Stimulated activated effector memory CD8-positive, alpha-beta T cell treated with anti-CD3 and anti-CD28 coated beads, Interleukin-12 subunit alpha, Interleukin-12 subunit beta, amount 100 ng/mL, for 72 hours (primary cell): ENCODE measurements around the gene WDR7.

Experiments used
- ATAC-seq: fragments of 150-1000 bp; cut with Tn5 transposase; 2 replicates; pipeline ENCODE4 v1.10.0; 2021
- DNase-seq, 2 donors: peaks; one replicate each; pipeline ENCODE4 v3.0.0; 2021 to 2022; ENCODE audit warnings: low spot score in 2 of 2
- H3K27ac Mint-ChIP-seq: one replicate; pipeline ENCODE4 v1.8.0; 2022; ENCODE audit warnings: mild to moderate bottlenecking, mixed read lengths
- H3K36me3 Mint-ChIP-seq: one replicate; pipeline ENCODE4 v1.8.0; 2022; ENCODE audit warnings: mild to moderate bottlenecking, mixed read lengths
- H3K4me1 Mint-ChIP-seq: one replicate; pipeline ENCODE4 v1.8.0; 2022; ENCODE audit warnings: mixed read lengths
- H3K4me3 Mint-ChIP-seq: one replicate; pipeline ENCODE4 v1.8.0; 2022; ENCODE audit warnings: mild to moderate bottlenecking, mixed read lengths
- H3K9me3 Mint-ChIP-seq: one replicate; pipeline ENCODE4 v1.8.0; 2022; ENCODE audit warnings: mixed read lengths

The WDR7 gene

DNA sequence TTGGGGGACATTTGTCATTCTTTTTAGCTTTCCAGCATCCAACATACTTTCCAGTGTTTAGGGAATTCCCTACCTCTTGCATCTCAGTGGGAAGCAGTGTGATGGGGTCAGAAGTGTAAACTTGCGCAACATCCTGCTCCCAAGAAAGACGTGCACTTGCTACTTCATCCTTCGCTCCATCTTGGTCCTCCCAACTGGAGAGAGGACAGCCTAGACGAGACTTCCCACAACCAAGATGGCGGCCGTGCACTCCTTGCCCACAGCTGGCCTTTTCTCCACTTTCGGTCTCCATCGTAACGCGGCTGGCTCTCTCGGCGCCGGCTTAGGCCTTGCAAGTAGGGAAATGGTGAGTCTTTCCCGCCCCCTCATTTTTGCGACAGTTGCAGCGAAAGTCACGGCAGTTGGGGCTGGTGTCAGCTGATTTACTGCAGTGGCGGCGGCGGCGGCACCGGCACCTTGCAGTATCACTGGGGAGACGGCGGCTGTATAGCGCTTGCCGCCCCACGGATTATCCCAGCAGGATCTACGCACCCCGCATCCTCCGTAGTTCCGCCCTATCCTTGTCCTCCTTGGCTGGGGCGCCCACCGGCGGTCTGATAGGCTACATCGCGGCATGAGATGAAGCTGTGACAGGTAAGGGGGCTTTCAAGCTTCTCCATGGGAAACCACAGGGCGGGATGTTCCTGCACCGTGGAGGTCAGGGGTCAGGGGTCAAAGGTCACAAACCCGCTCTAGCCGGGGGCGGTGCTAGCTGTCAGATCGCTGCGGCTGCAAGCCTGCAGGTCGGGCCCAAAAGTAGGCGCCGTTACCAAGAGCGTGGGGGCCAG, at the start of gene WDR7:
TSS of gene WDR7 (plus strand) at position 416 of the 827 bp plus-strand sequence. CDS start 21,157 bp downstream, outside the sequence.
- H3K4me1 Mint-ChIP-seq: peaks cover 72% of the 10 kb centered on the region
- peaks cover 18% of the 10 kb centered on the region for H3K36me3 Mint-ChIP-seq
- DNase-seq (peak; percentile 79 to 95), ATAC-seq (peak; percentile 91)
- H3K27ac Mint-ChIP-seq: peak within 1 kb of the TSS; percentile 98
- H3K9me3 Mint-ChIP-seq: peaks cover 5% of the 10 kb centered on the region
- H3K4me3 Mint-ChIP-seq: peak within 1 kb of the TSS; percentile 88

DNA sequence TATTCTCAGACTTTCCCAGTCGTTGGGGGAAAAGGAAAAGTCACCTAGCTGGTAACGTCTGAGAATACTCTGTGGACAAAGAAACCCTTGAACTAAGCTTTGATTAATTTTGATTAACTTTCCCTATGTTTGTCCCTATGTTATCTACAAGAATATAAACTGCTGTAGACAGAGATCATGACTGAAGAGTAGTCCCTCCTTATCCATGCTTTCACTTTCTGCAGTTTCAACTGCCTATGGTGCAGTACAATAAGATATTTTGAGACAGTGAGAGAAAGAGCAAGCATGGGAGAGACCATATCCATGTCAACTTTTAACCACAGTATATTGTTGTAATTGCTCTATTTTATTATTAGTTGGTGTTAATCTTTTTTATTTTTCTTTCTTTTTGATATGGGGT, 44.5 kb upstream of the WDR7 start:
- H3K27ac Mint-ChIP-seq: no peak overlapping the region
- no peak overlapping the region for H3K4me3 Mint-ChIP-seq
- H3K9me3 Mint-ChIP-seq: no peaks in the 10 kb centered on the region
- H3K4me1 Mint-ChIP-seq: no peaks in the 10 kb centered on the region
- peaks cover 100% of the 10 kb centered on the region for H3K36me3 Mint-ChIP-seq
- ATAC-seq (no peak), DNase-seq (no peak)

DNA sequence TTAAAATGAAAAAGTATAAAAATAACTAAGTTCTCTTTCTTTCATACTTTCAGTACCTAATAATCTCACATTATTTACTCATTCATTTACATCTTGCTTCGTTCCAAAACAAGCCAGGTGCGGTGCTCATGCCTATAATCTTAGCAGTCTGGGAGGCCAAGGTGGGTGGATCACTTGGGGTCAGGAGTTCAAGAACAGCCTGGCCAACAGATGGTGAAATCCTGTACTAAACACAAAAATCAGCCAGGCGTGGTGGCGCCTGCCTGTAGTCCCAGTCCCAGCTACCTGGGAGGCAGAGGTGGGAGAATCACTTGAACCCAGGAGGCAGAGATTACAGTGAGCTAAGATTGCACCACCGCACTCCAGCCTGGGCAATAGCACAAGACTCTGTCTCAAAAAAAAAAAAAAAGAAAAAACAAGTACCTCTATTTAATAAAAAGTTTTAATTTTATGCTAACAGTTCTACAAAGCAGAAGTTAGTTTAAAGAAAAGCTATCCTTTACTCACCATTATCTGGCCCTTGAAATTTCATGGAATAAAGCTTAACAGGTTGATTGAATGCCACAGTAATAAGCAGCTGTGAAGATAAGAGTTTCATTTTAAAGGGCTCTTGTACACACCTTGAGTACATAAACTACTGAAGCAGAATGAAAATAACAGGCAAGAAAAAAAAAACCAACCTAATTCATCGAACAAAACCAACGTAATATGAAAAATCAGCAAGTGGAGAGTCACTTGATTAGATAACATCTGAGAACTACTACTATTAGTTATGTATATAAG, 35.2 kb upstream of the WDR7 start:
- ATAC-seq (no peak), DNase-seq (no peak)
- peaks cover 100% of the 10 kb centered on the region for H3K36me3 Mint-ChIP-seq
- H3K4me1 Mint-ChIP-seq: peaks cover 6% of the 10 kb centered on the region
- H3K4me3 Mint-ChIP-seq: no peak overlapping the region
- no peak overlapping the region for H3K27ac Mint-ChIP-seq
- no peaks in the 10 kb centered on the region for H3K9me3 Mint-ChIP-seq

DNA sequence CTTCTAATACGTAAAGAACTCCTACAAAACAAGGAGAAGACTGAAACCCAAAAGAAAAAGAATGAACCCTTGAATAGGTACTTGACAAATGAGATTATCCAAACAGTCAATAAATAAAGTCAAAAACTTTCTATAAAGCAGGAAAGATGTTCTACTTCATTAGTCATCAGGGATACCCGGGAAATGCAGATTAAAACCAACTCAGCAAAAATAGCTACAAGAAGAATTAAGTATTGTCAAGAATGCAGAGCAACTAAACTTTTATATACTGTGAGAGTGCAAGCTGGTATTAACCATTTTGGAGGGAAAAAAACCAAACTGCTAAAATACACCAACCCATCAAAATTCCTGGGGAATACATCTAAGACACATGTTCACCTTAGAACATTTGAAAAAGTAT, 23.2 kb upstream of the WDR7 start:
- Mint-ChIP-seq H3K27ac (no peak overlapping the region), H3K36me3 (peaks cover 78% of the 10 kb centered on the region), H3K4me3 (no peak overlapping the region), H3K4me1 (peaks cover 41% of the 10 kb centered on the region), H3K9me3 (no peaks in the 10 kb centered on the region)
- DNase-seq (no peak), ATAC-seq (no peak)

DNA sequence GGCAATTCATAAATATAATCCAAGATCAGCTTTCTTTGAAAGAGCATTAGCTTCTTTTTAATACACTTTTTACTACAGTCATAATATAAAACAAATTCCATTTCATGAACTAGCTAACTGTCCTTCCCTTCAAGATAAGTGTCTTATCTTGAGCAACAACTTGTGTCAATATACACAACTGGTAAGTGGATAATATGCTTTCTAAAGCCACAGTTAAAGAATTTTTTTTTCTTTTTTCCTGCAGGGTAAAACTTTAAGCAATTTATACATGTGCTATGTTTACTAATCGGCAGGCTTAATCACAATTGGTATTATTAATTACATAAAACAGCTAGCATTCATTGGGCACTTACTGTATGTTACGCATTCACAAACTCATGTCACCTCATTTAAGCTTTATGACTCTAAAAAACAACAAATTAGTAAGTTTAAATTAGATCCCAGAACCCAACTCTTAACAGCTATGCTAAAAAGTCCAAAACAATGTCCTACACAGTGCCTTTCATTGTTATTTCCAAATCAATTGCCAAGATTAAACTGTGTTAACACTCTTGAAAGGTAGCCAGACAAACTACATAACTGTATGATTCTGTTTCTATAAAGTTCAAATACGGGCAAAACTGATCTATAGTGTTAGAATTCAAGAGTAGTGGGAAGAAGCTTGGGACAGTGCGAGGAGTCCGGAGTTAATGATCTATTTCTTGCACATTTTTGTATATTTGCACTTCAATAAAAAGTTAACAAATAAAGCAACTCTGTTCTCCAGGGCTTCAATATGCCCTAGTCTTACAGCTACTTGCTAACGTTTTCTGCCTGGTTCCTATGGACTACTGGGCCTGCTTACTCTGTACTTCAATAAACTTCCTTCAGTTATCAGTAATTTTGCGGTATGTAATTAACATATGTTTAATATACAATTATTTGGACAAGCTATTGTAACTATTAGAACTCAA, 18.8 kb upstream of the WDR7 start:
- ATAC-seq (no peak), DNase-seq (no peak)
- H3K27ac Mint-ChIP-seq: no peak overlapping the region
- peaks cover 70% of the 10 kb centered on the region for H3K36me3 Mint-ChIP-seq
- H3K4me1 Mint-ChIP-seq: peaks cover 54% of the 10 kb centered on the region
- H3K9me3 Mint-ChIP-seq: no peaks in the 10 kb centered on the region
- no peak overlapping the region for H3K4me3 Mint-ChIP-seq

DNA sequence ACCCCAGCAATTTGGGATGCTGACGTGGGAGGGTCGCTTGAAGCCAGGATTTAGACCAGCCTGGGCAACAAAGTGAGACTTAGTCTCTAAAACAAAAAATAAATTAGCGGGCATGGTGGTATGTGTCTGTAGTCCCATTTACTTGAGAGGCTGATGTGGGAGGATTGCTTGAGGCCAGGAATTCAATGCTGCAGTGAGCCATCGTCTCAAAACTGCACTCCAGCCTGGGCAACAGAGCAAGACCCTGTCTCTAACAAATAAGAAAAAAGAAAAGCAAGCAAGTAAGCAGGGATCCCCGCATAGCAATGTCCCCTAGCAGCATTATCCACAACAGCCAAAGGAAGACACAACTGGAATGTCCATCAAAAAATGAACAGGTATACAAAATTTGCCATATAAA, 16.2 kb upstream of the WDR7 start:
- H3K9me3 Mint-ChIP-seq: no peaks in the 10 kb centered on the region
- DNase-seq (no peak), ATAC-seq (no peak)
- no peak overlapping the region for H3K4me3 Mint-ChIP-seq
- H3K36me3 Mint-ChIP-seq: peaks cover 75% of the 10 kb centered on the region
- no peak overlapping the region for H3K27ac Mint-ChIP-seq
- H3K4me1 Mint-ChIP-seq: peaks cover 40% of the 10 kb centered on the region

DNA sequence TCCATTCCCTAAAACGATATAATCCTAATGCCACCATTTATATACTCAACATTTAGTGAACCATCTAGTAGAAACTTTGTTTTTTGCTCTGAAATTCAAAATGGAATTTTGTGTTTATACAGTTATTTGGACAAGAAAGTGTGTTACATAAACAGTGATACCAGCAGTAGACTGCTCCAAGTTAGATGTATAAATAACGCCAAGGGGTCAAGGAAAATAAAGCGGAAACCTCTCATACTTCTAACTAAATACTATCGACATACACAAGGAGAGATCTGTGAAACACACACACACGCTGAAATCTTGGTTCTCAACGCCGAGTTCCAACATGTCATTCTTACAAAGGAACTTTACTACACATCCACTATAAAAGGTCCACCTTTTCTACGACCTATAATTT, 14.0 kb upstream of the WDR7 start:
- H3K36me3 Mint-ChIP-seq: peaks cover 57% of the 10 kb centered on the region

DNA sequence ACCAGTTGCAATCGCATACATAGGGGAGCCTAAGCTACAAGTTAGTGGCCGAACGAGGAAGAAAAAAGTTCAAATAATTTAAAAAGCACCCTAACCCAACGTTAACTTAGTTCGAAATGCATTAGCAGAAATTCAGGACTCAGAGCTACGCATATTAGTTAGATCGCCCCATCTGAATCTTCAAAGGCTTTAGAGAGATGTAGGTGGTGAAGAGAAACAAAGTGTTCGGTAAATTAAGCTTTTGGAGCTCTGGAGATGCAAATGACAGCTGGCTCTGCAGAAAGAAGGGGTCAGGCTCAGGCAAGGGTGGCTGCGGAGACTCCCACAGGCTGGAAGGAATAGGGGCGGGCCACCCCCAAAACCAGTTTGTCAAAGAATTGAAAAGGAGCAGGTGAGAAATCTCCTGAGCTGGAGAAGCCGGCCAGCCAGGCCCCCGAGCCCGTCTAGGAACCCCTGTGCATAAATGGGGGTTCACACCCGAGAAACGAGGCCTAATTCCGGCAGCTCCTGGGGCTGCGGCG, 13.4 kb upstream of the WDR7 start:
- DNase-seq (no peak), ATAC-seq (peak; percentile 12)
- Mint-ChIP-seq H3K36me3 (peaks cover 51% of the 10 kb centered on the region), H3K4me3 (peak overlapping the region; percentile 100), H3K9me3 (no peaks in the 10 kb centered on the region), H3K4me1 (peaks cover 26% of the 10 kb centered on the region), H3K27ac (peak overlapping the region; percentile 99)

More for the DNA sequence above, 14.0 kb upstream of the WDR7 start:
- ATAC-seq (no peak), DNase-seq (no peak)
- Mint-ChIP-seq H3K9me3 (no peaks in the 10 kb centered on the region), H3K4me3 (peak overlapping the region; percentile 100), H3K27ac (peak overlapping the region; percentile 99), H3K4me1 (peaks cover 26% of the 10 kb centered on the region)

DNA sequence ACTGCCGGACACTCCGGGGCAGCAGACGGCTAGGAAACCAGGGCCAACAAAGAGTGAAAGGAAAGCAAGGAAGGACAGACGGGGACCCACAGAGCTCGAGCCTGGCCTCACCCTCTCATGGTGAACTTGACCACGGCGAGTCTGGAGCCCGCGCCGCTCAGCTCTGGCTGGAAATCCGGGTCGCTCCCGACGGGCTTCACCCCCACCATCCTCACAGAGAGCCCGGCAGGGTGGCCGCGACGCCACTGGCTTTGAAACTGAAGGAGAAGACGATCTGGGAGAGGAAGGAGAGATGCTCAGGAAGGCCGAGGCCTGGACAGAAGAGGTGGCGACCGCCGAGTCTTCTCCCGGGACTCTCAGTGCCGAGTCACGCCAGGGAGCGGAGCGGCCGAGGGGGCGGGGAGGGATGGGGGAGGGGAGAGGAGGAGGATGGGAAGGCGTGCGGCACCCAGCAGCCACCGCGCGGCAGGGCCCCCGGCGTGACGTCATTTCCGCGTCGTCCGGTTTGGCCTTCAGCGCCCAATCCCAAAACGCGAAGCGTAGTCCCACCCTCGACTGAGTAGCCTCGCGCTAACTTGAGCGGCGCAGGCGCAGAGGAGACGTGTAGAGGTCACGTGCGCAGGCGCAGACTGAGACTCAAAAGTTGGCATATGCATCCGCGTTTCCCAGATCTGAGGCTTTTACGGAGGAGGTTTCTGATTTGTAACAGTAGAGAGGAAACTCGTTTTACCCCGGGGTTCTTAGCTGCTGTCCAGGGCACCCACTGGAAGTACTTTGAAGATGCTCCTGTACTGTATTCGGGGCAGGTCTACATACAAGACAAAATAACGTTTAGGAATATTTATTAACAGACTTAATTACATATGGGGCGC, 12.7 kb upstream of the WDR7 start, which contains the start of gene TXNL1:
TSS of gene TXNL1 (minus strand) at position 361 of the 872 bp plus-strand sequence. CDS start at position 209, 152 bp downstream.
- peak within 1 kb of the TSS; percentile 100 for H3K4me3 Mint-ChIP-seq
- DNase-seq: peak; percentile 95 to 98
- no peaks in the 10 kb centered on the region for H3K9me3 Mint-ChIP-seq
- peak within 1 kb of the TSS; percentile 99 for H3K27ac Mint-ChIP-seq
- H3K36me3 Mint-ChIP-seq: peaks cover 44% of the 10 kb centered on the region
- H3K4me1 Mint-ChIP-seq: peaks cover 26% of the 10 kb centered on the region
- peak; percentile 98 for ATAC-seq

DNA sequence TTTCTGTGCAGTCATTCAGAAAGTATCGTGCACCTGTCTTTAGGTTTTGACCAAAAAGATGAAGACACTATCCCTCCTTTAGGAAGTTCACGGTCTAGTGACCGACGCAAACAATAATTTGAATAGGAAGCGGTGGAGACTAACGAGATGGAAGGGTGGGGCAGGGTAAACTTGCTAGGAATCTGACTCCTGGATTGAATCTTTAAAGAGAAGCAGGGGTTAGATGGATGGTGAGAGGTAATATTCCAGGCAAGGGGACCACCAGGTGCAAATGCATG, 12.1 kb upstream of the WDR7 start:
- Mint-ChIP-seq H3K36me3 (peaks cover 38% of the 10 kb centered on the region), H3K9me3 (no peaks in the 10 kb centered on the region), H3K4me3 (peak overlapping the region; percentile 100), H3K27ac (peak overlapping the region; percentile 99), H3K4me1 (peaks cover 26% of the 10 kb centered on the region)
- ATAC-seq (no peak), DNase-seq (no peak)

DNA sequence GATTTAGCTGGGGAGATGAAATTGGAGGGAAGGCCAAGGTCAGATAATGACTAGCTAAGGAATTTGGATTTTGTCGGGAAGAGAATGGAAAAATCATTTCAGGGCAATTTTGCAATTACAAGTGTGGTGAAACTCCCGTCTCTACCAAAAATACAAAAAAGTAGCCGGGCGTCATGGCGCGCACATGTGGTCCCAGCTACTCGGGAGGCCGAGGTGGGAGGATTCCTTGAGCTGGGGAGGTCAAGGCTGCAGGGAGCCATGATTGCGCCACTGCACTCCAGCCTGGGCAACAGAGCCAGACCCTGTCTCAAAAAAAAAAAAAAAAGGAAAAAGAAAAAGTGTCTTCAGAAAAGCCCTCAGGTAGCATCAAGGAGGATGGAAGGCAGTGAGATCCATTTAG, 11.6 kb upstream of the WDR7 start:
- peaks cover 23% of the 10 kb centered on the region for H3K4me1 Mint-ChIP-seq
- peaks cover 33% of the 10 kb centered on the region for H3K36me3 Mint-ChIP-seq
- no peak overlapping the region for H3K27ac Mint-ChIP-seq
- no peak for ATAC-seq
- no peak for DNase-seq
- H3K4me3 Mint-ChIP-seq: peak overlapping the region; percentile 100
- H3K9me3 Mint-ChIP-seq: no peaks in the 10 kb centered on the region

DNA sequence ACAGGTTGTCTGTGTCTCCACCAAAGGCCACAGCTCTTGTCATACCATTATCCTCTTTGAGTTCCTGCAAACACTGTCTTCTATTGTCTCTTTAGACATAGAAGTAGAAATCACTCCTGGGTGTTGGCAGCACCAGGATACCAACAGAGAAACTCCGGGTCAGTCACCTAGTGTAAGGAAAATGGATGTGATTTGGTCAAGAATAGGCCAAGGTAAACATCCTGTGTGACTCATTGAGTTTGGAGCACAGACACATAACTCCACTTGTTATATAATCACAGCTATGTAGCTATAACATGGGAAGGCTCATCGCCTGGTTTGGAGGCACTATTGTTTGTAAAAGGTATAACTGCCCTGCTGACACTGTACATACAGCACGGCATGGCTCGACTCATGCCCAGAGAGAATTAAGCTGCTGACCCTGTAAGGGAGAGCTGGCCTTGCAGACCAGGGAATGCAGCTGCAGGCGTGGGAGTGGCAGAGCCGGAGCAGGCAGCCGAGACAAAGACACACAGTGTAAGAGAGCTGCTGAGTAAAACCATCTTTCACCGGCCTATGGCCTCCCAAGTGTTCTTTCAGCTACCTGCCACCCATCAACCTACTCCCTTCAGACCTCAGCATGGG, 9.3 kb upstream of the WDR7 start:
- peaks cover 15% of the 10 kb centered on the region for H3K4me1 Mint-ChIP-seq
- peaks cover 17% of the 10 kb centered on the region for H3K36me3 Mint-ChIP-seq
- H3K27ac Mint-ChIP-seq: no peak overlapping the region
- no peak overlapping the region for H3K4me3 Mint-ChIP-seq
- DNase-seq (no peak), ATAC-seq (no peak)
- no peaks in the 10 kb centered on the region for H3K9me3 Mint-ChIP-seq

DNA sequence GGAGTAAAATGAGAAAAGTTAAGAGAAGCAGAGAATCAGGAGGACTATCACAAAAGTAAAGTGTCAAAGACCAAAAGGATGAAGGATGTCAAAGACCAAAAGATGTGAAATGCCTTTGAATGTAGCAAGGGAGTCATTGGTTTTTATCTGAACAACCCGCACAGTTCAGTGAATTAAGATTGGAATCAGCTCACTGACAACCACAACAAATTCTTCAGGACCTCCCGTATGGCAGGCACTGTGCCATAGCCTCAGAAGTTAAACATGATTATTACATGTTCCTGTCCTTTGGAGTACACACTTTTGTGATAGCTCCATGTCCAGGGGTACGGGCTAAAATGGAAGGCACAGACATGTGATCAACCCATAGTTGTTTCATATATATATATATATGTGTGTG, 7.8 kb upstream of the WDR7 start:
- Mint-ChIP-seq H3K36me3 (peaks cover 6% of the 10 kb centered on the region), H3K4me1 (peaks cover 30% of the 10 kb centered on the region), H3K9me3 (no peaks in the 10 kb centered on the region), H3K27ac (no peak overlapping the region), H3K4me3 (no peak overlapping the region)
- ATAC-seq (no peak), DNase-seq (no peak)
